Retinal pigment epithelial cell (primary cell): Measurements from ENCODE around the gene UPB1.
A peak's percentile ranks its signal among the peaks of the same experiment; 100 is the strongest.
"Not testable (repeated sequence)": the region's sequence is repeated elsewhere in the genome, so short reads cannot be mapped to it uniquely, and the experiment has no call there.

Experiments
- DNase-seq: peaks from one replicate; pipeline ENCODE4 v3.0.0-alpha.2; 2010; ENCODE audit warnings: low read depth
- H3K4me3 ChIP-seq: 2 replicates; pipeline ENCODE4 v1.5.1; 2011; ENCODE audit warnings: mild to moderate bottlenecking, low read length, control low read depth, moderate library complexity
- TF ChIP-seq, protein P1 (sequence below): conservative IDR thresholded peaks from 2 replicates; pipeline ENCODE4 v1.5.1; 2011; ENCODE audit warnings: low read depth, low read length, control low read depth, inconsistent platforms

UPB1 gene

DNA sequence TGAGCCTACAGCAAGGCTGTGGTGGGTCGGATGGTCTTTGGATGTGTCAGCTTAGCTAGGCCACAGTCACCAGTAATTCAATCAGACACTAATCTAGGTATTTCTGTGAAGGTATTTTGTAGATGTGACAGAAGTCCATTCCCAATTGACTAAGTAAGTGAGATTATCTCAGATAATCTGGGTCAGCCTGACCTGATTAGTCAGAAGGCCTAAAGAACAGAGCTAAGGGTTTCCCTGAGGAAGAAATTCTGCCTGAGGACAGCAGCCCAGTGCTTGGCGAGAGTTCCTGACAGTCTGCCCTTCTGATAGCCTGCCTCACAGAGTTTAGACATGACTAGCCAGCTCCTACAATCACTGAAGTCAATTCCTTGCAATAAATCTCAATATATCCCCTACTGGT is 31.1 kb downstream of the UPB1 start:
- TF ChIP-seq, protein P1, sequence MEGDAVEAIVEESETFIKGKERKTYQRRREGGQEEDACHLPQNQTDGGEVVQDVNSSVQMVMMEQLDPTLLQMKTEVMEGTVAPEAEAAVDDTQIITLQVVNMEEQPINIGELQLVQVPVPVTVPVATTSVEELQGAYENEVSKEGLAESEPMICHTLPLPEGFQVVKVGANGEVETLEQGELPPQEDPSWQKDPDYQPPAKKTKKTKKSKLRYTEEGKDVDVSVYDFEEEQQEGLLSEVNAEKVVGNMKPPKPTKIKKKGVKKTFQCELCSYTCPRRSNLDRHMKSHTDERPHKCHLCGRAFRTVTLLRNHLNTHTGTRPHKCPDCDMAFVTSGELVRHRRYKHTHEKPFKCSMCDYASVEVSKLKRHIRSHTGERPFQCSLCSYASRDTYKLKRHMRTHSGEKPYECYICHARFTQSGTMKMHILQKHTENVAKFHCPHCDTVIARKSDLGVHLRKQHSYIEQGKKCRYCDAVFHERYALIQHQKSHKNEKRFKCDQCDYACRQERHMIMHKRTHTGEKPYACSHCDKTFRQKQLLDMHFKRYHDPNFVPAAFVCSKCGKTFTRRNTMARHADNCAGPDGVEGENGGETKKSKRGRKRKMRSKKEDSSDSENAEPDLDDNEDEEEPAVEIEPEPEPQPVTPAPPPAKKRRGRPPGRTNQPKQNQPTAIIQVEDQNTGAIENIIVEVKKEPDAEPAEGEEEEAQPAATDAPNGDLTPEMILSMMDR = no peak
- DNase-seq = peak; percentile 20
- no peak overlapping the region for H3K4me3 ChIP-seq

DNA sequence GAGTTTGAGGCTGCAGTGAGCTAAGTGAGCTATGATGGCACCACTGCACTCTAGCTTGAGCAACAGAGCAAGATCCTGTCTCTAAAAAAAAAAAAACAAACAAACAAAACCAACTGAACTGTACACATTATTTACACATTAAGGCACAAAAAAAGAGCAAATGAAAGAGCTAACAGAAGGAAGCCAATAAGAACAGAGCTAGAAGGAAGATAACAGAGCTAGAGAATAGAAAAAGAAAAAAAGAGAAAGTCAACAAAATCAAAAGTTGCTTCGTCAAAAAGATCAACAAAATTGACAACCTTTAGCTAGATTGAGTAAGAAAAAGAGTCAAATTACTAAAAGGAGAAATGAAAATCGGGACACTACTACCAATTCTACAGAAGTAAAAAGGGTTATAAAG is 34.8 kb downstream of the UPB1 start:
- no peak overlapping the region for H3K4me3 ChIP-seq
- no peak for DNase-seq
- TF ChIP-seq, protein P1 = no peak

DNA sequence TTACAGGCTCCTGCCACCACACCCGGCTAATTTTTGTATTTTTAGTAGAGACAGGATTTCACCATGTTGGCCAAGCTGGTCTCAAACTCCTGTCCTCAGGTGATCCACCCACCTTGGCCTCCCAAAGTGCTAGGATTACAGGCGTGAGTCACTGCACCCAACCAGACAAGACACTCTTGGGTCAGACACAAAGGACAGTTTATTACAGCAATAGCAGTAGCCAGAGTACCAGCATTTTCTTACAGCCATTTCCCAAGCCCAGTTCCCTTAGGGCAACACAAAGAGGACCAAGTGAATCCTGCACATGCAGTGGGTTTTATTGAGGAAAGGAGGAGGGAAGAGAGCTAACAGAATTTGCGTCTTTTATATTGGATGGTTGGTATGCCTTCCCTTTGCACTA is 35.8 kb downstream of the UPB1 start:
- not testable (repeated sequence) for H3K4me3 ChIP-seq, DNase-seq

DNA sequence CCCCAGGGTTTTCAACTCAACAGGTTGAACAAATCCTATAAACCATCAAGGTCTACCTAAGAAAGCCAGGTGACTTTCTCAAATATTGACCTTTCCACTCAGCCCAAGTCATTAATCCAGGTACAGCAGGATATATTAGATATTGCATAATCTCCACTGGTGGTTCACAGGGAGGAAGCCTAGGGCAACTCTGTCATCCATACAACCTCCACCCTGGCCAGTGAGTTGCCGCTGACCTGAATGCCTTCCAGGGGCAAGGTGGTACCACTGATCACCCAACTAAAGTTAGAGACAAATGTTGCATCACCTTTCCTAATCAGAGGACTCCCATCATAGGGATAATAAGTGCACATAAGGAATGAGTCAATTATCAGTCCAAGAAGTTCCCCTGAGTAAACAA is 36.9 kb downstream of the UPB1 start:
- DNase-seq = no peak
- no peak overlapping the region for H3K4me3 ChIP-seq
- TF ChIP-seq, protein P1 = no peak

DNA sequence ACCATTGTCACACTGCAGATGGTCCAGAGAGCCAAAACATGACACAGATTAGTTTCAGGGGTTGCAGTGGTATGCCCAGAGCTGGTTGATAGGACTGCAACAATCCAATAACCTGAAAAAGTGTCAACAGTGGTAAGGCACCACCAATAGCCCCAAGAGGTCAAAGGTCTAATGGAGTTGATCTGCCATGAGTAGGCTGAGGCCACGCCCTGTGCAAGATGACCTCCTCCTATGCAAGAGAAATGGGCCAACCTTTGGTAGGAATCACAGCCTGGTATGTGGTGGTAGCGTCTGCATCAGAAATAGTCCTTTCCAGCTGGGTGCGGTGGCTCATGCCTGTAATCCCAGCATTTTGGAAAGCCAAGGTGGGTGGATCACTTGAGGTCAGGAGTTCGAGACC is 40.2 kb downstream of the UPB1 start:
- H3K4me3 ChIP-seq = no peak overlapping the region
- TF ChIP-seq, protein P1 = no peak
- no peak for DNase-seq

DNA sequence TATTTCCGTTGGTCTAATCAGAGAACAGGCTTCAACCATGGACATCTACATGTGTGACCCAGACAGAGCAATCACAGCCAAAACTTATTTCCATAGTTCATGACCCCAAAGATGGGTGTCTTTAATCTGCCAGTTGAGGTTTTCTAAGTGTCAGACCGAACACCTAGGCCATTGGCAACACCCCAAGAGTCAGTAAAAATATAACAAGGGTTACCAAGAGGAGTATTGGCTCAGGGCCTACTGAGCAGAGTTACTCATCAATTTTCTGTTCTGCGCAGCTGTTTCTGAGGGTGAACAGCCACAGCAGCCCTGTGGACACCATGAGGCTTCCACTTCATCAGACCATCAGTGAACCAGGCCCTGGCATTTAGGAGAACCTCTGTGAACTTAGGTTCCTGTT is 41.0 kb downstream of the UPB1 start:
- TF ChIP-seq, protein P1 = no peak
- no peak overlapping the region for H3K4me3 ChIP-seq
- no peak for DNase-seq

DNA sequence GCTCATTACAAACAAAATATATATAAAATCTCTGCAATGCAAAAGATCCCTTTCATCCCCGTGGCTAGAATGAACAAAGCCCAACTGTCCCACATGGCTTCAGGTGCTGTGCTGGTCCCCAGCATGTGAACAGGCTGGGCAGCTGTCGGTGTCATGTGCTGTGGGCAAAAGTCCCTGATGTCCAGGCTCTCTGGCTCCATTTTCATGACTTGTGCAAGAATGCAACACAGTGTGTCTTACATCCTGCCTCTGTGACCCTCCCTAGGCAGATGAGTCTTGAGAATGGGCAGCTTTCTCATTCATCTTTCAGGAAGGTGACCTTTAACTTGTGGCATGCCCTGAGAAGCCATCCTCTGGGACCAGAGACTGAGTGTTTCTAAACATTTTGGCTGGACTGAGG is 45.3 kb downstream of the UPB1 start:
- H3K4me3 ChIP-seq = no peak overlapping the region
- TF ChIP-seq, protein P1 = no peak
- no peak for DNase-seq

DNA sequence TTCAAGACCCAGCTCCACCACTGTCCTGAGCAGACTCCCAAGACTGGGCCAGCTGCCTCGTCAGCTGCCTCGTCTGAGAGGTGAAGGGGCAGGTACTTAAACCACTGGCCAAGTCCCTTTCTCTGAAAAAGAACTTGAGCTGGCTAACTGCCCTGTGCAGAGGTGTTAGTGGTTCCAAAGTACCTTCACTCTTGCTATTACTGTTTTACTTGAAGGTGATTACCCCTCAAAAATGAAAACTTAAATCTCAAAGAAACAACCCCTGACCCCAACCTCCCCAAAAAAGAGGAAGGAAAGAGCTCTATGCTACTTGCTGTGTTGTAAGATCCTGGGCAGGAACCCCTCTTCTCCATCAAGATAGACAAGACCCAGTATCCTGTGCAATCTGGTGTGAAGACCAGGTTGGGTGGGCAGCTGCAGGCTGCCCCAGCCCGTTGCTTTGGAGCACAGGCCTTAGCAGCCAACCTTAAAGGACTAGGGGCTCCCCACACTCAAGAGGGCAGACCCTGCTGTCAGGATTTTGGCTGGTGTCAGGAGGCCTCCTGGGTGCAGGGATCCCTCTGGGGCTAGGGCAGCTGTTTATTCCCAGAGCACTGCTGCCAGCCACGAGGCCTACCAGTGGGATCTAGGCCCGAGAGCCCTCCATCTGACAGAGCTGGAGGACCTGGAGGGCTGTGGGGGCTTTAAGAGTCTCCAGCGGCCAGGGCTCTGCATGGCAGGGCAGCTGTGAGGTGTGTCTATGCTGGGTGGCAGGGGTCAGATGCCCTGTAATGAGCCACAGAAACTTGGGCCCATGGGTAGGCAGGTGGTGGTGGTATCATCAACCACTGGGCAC is 46.8 kb downstream of the UPB1 start:
- H3K4me3 ChIP-seq = no peak overlapping the region
- no peak for DNase-seq
- TF ChIP-seq, protein P1 = no peak
